Stimulated activated CD4-positive, alpha-beta T cell treated with anti-CD3 and anti-CD28 coated beads, Interleukin-2, amount 100 ng/mL, for 48 hours (primary cell): Measurements from ENCODE around the gene RASGEF1B.
A peak's percentile ranks its signal among the peaks of the same experiment; 100 is the strongest.
"Not testable (repeated sequence)": the region's sequence is repeated elsewhere in the genome, so short reads cannot be mapped to it uniquely, and the experiment has no call there.

Experiments used
- DNase-seq, 2 donors: peaks; one replicate each; pipeline ENCODE4 v3.0.0-alpha.2; 2020

RASGEF1B gene

DNA sequence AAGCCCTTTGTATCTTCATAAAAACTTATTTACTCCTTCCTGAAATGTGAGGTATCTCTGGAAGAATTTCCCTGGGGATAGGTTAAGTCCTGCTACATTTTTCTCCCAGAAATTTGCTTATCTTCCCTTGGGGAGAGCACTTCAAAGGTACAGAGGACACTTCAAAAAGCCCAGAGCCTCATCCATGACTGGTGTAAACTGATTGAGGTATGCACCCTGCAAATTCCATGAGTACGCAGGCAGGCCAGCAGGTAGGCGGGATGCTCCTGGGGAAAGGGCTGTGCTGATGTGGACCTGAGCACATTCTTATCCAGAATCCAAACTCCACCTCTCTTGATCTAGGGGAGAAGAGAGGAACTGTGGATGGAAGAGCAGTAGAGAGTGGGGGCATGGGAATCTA, 26.3 kb upstream of the RASGEF1B start:
- no peak for DNase-seq

DNA sequence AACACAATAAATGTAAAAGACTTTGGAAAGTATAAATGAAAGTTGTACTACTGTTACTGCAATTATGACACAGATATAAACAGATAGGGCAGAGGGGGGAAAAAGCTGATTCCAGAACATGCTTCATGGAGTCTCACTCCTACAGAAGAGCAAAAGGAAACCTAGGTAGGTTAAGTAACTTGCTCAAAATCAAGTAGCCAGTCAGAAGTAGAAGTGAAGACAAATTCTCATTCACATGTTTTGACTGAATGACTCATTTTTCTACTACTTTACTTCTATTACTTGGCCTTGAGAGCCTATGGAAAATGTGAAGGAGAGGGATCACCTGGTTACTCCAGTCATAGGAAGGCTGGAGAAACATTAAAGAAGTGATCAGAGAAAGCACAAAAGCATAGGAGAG, 23.6 kb upstream of the RASGEF1B start:
- DNase-seq: no peak

- DNase-seq: no peak
Measured at GRCh38 chr4:81494031-81494431, 22.3 kb upstream of the RASGEF1B start.

- DNase-seq: no peak
Measured at GRCh38 chr4:81492606-81493230, 21.0 kb upstream of the RASGEF1B start.

GRCh38 chr4:81491943-81492342, 20.2 kb upstream of the RASGEF1B start:
- no peak for DNase-seq

DNA sequence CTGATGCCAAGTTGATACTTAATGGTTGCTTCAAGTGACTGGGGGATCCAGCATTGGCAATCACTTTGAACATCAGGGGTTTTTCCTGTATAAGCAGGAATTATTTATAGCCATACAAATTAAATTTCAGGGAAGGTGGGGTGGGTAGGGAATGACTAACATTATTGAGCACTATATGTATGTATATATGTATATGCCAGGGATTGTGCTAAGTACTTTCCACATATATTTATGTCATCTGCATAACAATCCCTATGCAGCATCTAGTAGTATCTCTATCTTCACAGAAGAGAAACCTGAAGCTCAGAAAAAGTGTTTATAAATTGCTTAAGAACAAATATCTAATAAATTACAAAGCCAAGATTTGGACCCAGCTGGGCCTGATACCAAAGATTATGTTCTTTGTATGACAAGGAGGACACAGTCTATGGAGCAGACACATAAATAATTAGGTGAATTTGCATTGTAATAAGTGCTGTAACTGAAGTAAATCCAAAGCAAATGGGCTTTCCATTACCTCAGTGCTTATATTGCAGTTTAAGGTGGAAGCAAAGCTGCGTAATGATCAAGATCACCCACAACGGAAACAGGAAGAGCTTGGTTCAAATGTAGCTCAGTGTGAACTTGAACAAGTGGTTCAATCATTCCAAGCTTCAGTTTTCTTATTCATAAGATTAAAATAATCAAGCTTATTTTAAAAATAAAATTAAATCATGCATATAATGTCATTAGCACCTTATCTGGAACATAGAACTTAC, 18.9 kb upstream of the RASGEF1B start:
- DNase-seq: no peak

DNA sequence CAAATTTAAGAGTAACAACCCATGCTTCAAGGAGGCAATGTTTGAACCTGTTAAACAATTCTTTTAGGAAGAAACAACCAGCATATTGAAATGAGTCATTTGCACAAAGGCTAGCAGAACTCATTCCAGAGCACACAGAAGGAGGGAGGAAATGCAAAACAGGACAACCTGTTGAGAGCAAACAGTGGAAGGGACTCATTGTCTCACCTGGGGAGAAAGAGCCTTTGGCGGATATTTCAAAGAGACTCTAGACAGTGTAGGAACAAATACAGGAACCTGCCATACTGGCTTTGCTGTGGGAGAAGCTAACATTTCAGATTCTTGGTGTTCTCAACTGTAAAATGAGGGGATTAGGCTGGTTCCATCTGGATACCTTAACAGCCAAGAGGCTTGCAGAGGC, 14.8 kb upstream of the RASGEF1B start:
- DNase-seq: no peak

GRCh38 chr4:81485310-81485980, 13.7 kb upstream of the RASGEF1B start:
- DNase-seq: no peak

GRCh38 chr4:81482326-81482725, 10.6 kb upstream of the RASGEF1B start:
- no peak for DNase-seq

- DNase-seq: no peak
Measured at GRCh38 chr4:81481151-81481550, 9.4 kb upstream of the RASGEF1B start.

- DNase-seq: not testable (repeated sequence)
Measured at GRCh38 chr4:81479573-81479972, 7.9 kb upstream of the RASGEF1B start.

DNA sequence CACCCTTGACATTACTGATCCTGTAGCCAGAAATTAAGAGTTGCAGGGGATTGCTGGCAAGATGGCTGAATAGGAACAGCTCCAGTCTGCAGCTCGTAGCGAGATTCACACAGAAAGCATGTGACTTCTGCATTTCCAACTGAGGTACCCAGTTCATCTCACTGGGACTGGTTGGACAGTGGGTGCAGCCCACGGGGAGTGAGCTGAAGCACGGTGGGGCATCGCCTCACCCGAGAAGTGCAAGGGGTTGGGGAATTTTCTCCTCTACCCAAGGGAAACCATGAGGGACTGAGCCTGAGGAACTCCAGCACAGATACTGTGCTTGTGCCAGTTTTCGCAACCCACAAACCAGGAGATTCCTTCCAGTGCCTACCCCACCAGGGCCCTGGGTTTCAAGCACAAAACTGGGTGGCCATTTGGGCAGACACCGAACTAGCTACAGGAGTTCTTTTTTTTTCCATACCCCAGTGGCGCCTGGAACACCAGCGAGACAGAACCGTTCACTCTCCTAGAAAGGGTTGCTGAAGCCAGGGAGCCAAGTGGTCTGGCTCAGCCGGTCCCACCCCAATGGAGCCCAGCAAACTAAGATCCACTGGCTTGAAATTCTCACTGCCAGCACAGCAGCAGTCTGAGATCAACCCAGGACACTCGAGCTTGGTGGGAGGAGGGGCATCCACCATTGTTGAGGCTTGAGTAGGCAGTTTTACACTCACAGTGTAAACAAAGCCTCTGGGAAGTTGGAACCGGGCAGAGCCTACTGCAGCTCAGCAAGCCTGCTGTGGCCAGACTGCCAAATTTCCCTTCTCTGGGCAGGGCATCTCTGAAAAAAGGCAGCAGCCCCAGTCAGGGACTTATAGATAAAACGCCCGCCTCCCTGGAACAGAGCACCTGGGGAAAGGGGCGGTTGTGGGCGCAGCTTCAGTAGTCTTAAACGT, 1.9 kb upstream of the RASGEF1B start:
- DNase-seq: not testable (repeated sequence)

DNA sequence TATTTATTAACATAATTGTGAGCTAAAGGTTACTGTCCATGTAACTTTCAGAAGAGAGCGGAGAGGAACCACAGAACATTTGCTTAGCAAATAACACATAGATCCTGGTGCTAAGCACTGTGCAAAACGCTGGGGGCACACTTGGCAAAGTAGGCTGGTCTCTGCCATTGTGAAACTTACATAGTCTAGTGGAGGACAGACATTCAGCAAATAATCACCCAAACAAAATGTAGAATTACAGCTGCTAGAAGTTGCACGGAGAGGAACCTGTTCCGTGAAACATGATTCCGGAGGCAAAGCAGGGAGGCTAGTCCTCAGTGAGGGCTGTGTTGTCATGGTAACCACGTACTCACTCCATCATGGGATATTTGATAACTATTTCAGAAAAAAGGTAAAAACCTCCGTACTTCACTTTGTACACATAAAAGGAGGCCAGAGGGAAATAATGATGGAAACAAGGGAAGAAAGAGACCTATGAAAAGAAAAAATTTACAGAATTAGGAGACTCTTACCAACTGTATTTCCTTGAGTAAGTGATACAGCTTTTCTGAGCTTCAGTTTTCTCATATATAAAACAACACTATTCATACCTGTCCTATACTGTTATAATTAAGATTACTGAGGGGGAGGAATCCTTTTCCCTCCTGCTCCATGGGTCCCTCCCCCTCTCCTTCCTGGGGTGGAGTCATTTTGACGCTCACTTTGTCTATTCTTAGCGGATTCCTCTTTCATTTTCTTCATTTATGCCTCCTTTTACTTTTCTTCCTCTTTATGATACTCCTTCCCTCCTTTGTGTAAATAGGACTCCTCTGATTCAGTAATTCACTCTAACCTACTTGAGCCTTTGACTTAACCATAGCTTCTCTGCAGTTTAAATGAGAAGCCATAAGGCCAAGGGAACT, 825 bp upstream of the RASGEF1B start:
- peak in 1 of 2 donors; percentile 16 for DNase-seq

DNA sequence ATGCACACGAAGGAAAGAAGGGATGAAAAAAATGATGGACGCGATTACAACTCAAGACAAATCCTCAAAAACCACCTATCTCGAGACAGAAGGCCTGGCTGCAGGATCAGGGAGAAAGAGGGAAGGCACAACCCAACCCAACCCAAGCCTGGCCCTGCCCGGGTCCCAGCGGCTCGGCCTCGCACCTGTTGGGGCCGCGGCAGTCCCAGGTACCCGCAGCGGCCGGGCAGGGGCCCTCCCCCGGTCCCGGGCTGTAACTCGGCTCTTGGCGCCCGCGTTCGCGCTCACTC, 464 bp downstream of the RASGEF1B start:
- DNase-seq: no peak

GRCh38 chr4:81470456-81471297, 1.0 kb downstream of the RASGEF1B start:
- DNase-seq: peak; percentile 24 to 25

DNA sequence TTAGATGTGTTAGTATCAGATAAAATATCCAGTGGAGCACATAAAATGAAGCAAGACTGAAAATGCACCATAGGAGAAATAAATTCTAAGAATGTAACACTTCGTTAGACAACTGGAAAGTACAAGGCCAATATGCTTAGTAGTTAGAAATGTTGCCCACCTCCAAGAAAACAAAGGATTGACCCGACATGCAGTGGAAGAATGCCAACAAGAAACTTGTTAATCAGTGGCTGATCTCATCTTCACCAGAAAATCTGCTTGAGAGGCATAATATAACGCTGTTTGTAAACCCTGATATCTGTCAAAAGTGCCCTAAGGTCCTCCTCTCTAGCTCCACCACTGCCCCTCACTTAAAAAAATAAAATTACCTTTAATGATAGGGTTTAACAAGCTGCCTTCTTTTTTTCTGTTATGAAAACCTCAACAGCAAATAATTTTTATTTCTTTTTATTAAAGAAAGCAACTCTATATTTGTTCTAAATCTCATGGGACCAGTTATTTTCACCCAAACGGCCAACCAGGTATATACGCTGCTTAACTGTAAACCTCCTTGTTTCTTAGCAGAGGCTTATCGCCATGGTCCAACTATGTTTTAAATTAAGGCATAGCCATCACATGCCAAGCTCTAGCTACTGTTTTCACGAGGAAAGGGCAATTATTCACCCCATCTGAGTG, 1.8 kb downstream of the RASGEF1B start:
- DNase-seq: no peak

DNA sequence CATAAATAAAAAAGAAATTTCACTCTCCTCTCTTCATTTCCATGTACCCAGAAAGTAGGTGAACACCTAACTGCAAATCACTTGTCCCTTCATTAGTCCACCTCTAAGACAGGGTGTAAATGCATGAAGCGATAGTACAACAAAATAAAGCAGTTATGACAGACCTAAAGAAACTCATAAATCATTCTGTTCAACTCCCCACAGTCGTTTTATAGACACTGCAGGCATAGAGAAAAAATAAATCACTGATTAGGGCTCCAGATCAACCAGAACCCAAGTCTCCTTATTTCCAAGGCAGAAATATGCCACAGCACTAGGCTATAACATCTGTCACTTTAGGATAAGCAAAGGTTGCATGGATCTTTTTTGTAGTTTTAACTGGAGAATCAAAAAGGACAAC, 3.0 kb downstream of the RASGEF1B start:
- no peak for DNase-seq

DNA sequence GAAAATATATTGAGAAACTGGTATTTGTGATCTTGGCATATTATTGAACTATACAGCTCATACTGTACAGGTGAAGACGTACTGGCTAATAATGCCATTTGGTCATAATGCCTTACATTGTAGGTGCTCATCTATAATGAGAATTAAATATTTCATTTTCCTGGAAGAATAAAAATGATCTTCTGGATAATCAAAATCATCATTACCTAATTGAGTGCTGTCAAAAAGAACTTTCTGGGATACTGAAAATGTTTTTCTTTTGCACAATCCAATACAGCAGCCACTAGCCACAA, 4.1 kb downstream of the RASGEF1B start:
- no peak for DNase-seq

DNA sequence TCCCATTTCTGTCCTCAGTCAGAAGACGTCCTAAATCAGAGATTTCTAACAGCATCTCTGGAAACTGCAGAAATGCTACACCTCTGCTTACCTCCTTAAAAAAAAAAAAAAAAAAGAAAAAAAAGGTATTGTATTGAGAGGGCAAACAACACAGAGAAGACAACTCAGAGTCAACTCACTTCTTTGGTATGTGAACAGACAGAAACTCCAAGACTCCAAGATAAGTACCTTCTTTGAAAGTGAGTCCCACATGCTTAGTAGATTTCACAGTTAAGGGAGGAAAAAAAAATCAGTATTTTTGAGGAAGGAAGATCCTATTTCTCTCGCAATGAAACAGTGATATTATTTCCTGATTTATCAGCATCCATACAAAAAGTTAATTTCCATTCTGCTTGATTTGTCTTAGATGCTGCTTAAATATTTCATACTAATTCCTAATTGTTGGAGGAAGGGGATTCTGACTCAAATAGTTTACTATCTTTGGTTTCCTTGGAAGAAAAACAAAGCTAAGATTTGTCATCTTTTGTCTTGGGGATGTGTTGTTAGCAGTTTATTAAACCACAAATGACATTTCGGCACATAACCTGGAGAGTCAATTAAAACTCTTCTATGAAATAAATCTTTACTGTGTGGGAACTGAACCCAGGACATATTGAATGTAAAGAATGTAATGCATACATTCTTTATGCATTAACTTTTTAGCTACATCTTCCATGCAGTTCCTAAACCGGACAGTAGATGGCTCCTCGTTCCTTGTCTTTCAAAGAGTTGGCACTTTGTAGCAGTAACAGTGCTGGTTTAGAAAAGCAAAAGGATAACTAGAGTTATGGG, 4.7 kb downstream of the RASGEF1B start:
- peak; percentile 78 to 85 for DNase-seq
